Measurements from ENCODE around the gene PHLDA1.

The PHLDA1 gene

DNA sequence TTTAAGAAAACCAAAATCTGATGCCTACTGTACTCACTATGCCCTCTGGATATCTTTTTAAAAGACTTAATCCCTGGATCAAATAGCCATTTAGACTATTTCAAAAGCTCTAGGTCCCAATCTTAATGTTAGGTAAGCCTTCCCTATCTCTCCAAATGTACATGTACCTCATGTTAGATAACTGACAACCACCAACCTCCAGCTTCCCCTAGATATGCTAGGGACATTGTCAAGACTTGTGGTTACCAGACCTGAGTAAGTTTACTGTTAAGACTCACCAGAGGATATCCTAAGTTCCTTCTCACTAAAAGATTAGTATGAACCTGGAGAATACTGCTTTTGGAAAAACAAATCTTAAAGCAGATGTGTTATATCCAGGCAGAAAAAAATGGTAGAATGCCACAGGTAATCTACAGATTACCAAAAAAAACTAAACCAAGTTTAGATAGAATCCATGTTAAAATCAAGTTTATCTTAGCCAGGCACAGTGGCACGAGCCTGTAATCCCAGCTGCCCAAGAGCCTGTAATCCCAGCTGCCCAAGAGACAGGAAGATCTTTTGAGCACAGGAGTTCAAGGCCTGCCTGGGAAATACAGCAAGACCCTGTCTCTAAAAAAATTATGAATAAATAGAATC is 43.2 kb upstream of the PHLDA1 start:
- TF ChIP-seq MYC (IDR thresholded peaks at IDR 0.05; ENCODE audit: low read depth, low read length) = no peak
- TF ChIP-seq, protein P1, sequence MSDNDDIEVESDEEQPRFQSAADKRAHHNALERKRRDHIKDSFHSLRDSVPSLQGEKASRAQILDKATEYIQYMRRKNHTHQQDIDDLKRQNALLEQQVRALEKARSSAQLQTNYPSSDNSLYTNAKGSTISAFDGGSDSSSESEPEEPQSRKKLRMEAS (IDR thresholded peaks at IDR 0.05; ENCODE audit: low read depth, low read length) = no peak
- TF ChIP-seq, protein P2, sequence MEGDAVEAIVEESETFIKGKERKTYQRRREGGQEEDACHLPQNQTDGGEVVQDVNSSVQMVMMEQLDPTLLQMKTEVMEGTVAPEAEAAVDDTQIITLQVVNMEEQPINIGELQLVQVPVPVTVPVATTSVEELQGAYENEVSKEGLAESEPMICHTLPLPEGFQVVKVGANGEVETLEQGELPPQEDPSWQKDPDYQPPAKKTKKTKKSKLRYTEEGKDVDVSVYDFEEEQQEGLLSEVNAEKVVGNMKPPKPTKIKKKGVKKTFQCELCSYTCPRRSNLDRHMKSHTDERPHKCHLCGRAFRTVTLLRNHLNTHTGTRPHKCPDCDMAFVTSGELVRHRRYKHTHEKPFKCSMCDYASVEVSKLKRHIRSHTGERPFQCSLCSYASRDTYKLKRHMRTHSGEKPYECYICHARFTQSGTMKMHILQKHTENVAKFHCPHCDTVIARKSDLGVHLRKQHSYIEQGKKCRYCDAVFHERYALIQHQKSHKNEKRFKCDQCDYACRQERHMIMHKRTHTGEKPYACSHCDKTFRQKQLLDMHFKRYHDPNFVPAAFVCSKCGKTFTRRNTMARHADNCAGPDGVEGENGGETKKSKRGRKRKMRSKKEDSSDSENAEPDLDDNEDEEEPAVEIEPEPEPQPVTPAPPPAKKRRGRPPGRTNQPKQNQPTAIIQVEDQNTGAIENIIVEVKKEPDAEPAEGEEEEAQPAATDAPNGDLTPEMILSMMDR (IDR thresholded peaks at IDR 0.05; ENCODE audit: low read depth, low read length) = no peak
- no peak for TF ChIP-seq POLR2A (IDR thresholded peaks at IDR 0.05; ENCODE audit: extremely low read depth, insufficient read length)
- no peak overlapping the region for H3K4me3 ChIP-seq (ENCODE audit: low read depth, low read length)
- DNase-seq (ENCODE audit: low read depth) = peak; percentile 55

DNA sequence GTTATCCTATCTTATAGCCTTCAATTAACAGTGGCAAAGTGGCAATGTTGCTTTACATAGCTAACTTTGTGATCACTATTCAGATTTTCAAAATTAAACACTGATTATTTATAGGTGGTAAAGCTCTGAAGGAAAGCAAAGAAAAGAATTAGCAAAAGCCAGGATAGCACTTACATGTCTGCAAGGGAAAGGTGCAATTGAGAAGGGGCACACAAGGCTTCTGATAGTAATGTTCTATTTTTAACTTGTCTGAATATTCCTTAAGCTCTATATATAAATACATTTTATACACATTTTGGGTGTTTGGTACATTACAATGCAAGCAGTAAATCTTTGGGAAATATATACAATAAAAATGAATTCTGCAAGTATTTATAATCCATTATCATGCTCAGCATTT is 42.0 kb upstream of the PHLDA1 start:
- no peak for DNase-seq (ENCODE audit: low read depth)
- TF ChIP-seq, protein P1 (IDR thresholded peaks at IDR 0.05; ENCODE audit: low read depth, low read length) = no peak
- TF ChIP-seq POLR2A (IDR thresholded peaks at IDR 0.05; ENCODE audit: extremely low read depth, insufficient read length) (no peak), MYC (IDR thresholded peaks at IDR 0.05; ENCODE audit: low read depth, low read length) (no peak)
- TF ChIP-seq, protein P2 (IDR thresholded peaks at IDR 0.05; ENCODE audit: low read depth, low read length) = no peak
- H3K4me3 ChIP-seq (ENCODE audit: low read depth, low read length) = no peak overlapping the region

DNA sequence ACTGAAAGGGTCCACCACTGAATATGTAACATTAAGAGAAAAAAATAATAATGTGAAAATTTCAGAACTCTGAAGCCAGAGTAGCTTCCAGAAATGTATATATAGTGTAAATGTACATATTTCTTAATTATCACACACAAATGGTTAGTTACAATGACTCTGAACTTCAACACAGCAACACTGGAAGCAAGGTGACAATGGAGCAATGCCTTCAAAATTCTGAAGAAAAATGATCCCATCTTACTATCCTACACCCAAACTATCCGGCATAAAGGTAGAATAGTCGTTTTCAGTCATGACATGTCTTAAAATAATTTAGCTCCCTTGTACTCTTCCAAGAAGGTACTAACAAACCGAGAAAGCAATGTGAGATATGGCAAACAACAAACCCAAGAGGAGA is 41.0 kb upstream of the PHLDA1 start:
- no peak overlapping the region for H3K4me3 ChIP-seq (ENCODE audit: low read depth, low read length)
- no peak for DNase-seq (ENCODE audit: low read depth)
- TF ChIP-seq, protein P2 (IDR thresholded peaks at IDR 0.05; ENCODE audit: low read depth, low read length) = no peak
- TF ChIP-seq MYC (IDR thresholded peaks at IDR 0.05; ENCODE audit: low read depth, low read length) = no peak
- TF ChIP-seq, protein P1 (IDR thresholded peaks at IDR 0.05; ENCODE audit: low read depth, low read length) = no peak
- no peak for TF ChIP-seq POLR2A (IDR thresholded peaks at IDR 0.05; ENCODE audit: extremely low read depth, insufficient read length)

DNA sequence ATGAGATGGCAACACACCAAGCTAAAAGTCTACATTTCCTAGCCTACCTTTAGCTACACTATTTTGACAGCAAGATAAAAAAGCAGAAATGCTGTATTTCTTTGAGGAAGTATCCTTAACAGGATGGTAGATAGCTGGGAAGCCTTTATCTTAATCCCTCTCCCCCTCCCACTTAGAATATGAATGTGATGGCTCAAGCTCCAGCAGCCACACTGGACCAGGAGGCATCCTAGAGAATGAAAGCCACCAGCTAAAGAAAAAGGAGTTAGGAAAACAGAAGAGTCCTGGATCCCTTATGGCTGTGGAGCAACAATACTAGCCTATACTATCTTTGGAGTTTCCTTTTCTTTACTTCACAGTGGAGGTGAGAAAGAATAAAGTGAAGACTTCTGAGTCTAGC is 37.8 kb upstream of the PHLDA1 start:
- TF ChIP-seq, protein P1 (IDR thresholded peaks at IDR 0.05; ENCODE audit: low read depth, low read length) = no peak
- TF ChIP-seq MYC (IDR thresholded peaks at IDR 0.05; ENCODE audit: low read depth, low read length) (no peak), POLR2A (IDR thresholded peaks at IDR 0.05; ENCODE audit: extremely low read depth, insufficient read length) (no peak)
- TF ChIP-seq, protein P2 (IDR thresholded peaks at IDR 0.05; ENCODE audit: low read depth, low read length) = no peak
- DNase-seq (ENCODE audit: low read depth) = no peak

DNA sequence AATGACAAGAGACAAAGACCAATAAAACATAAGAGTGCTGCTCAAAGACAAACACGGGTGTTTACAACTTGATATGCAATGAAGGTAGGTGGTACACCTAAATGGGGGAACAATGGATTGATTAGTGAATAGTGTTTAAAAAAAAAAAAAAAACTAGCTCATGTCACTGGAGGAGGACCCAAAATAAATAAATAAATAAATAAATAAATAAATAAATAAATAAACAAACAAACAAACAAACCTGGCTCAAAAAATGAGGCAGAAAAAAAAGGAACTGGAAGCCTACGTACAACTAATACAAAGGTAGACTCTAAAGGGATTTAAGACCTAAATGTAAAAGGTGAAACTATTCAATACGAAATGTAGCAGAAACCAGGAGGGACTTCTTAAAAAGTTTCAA is 34.3 kb upstream of the PHLDA1 start:
- no peak overlapping the region for H3K4me3 ChIP-seq (ENCODE audit: low read depth, low read length)
- no peak for DNase-seq (ENCODE audit: low read depth)
- no peak for TF ChIP-seq MYC (IDR thresholded peaks at IDR 0.05; ENCODE audit: low read depth, low read length)

More for the DNA sequence above, 37.8 kb upstream of the PHLDA1 start:
- no peak overlapping the region for H3K4me3 ChIP-seq (ENCODE audit: low read depth, low read length)

DNA sequence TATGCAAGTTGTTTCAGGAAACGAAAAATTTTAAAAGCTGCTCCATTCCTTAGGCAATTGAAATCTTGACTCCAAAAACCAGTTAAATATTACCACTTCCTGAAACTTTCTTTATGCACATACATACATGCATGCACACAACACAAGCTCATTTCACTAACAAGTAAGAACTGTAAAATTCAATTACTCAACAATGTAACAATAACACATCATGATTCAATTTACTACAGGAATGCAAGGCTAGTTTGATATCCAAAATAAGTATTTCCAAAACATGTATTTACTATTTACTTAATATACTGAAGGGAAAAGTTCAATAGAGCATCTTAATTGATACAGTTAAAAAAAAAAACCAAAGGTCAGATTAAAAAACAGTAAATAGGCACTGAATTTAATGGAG is 33.3 kb upstream of the PHLDA1 start:
- H3K4me3 ChIP-seq (ENCODE audit: low read depth, low read length) = no peak overlapping the region
- TF ChIP-seq POLR2A (IDR thresholded peaks at IDR 0.05; ENCODE audit: extremely low read depth, insufficient read length) (no peak), MYC (IDR thresholded peaks at IDR 0.05; ENCODE audit: low read depth, low read length) (no peak)
- TF ChIP-seq, protein P2 (IDR thresholded peaks at IDR 0.05; ENCODE audit: low read depth, low read length) = no peak
- TF ChIP-seq, protein P1 (IDR thresholded peaks at IDR 0.05; ENCODE audit: low read depth, low read length) = no peak
- peak; percentile 33 for DNase-seq (ENCODE audit: low read depth)

All from NB4 (cell line).